Measurements from ENCODE around the gene PRKCQ. TPM values are rescaled to one million over a fixed set of nuclear protein-coding genes. Genes with fewer than 3 reads are reported as not detected.

The PRKCQ gene
- total and polyA plus RNA-seq, 2 of the 4 experiments (the other 2 are of a cell fraction): under 0.01 to 0.03 TPM

GRCh38 chr10:6431186-6431585 is 148.9 kb downstream of the PRKCQ start:
- no peak overlapping the region for H3K23ac ChIP-seq (ENCODE audit: low read depth, low read length)
- ATAC-seq (ENCODE audit: low read depth): no peak

More at GRCh38 chr10:6431186-6431585, 148.9 kb downstream of the PRKCQ start:
- Histone ChIP-seq H2AFZ (replicated peaks; ENCODE audit: low read length, poor library complexity) (no peak overlapping the region), H2BK5ac (ENCODE audit: low read depth, low read length, poor library complexity, severe bottlenecking) (no peak overlapping the region), H4K5ac (ENCODE audit: low read depth, low read length) (no peak overlapping the region), H3K18ac (ENCODE audit: low read depth, low read length) (no peak overlapping the region), H2AK5ac (ENCODE audit: low read depth, low read length) (no peak overlapping the region), H4K8ac (ENCODE audit: low read depth in 2 of 2, low read length in 2 of 2) (no peak overlapping the region), H3K4me3 (ENCODE audit: insufficient read depth, low read depth, low read length) (no peak overlapping the region), H2BK20ac (ENCODE audit: low read depth, low read length) (no peak overlapping the region), H3K4me2 (ENCODE audit: low read depth, low read length) (no peak overlapping the region), H4K91ac (ENCODE audit: insufficient read depth, low read depth, low read length) (no peak overlapping the region), H3K4ac (ENCODE audit: low read depth, low read length) (no peak overlapping the region), H3K4me1 (ENCODE audit: control insufficient read depth, insufficient read depth, low read length) (no peaks in the 10 kb centered on the region), H3K56ac (ENCODE audit: extremely low read depth, insufficient read depth, low read length) (no peak overlapping the region), H3K27ac (ENCODE audit: insufficient read depth, low read length) (no peak overlapping the region), H3K27me3 (ENCODE audit: control insufficient read depth, insufficient read depth, low read length) (peaks cover 17% of the 10 kb centered on the region), H2BK120ac (ENCODE audit: low read depth, low read length) (no peak overlapping the region), H3K36me3 (ENCODE audit: control insufficient read depth, insufficient read depth, low read length) (no peaks in the 10 kb centered on the region), H4K20me1 (ENCODE audit: insufficient read depth, low read length) (no peaks in the 10 kb centered on the region), H2AK9ac (replicated peaks; ENCODE audit: low read depth, low read length, poor library complexity) (no peak overlapping the region), H3K79me1 (ENCODE audit: low read depth in 1 of 2, low read length in 2 of 2) (no peaks in the 10 kb centered on the region), H2BK15ac (ENCODE audit: low read depth, low read length) (no peak overlapping the region), H3K9ac (ENCODE audit: low read depth, low read length) (no peak overlapping the region), H3K9me1 (ENCODE audit: insufficient read depth, low read length) (no peaks in the 10 kb centered on the region), H3K9me3 (ENCODE audit: control insufficient read depth, insufficient read depth, low read length) (no peaks in the 10 kb centered on the region), H3K14ac (replicated peaks; ENCODE audit: low read depth, low read length) (no peak overlapping the region)
- ChIA-PET POLR2A (ENCODE audit: unreplicated experiment) (no interaction called here), CTCF (no interaction called here)
- DNase-seq: no peak
- TF ChIP-seq NFE2L2 (IDR thresholded peaks at IDR 0.05; ENCODE audit: low read depth, low read length) (no peak), RCOR1 (IDR thresholded peaks at IDR 0.05; ENCODE audit: insufficient replicate concordance, low read length) (no peak), CHD1 (IDR thresholded peaks at IDR 0.05; ENCODE audit: low read depth, low read length) (no peak), CEBPB (IDR thresholded peaks at IDR 0.05; ENCODE audit: low read depth, low read length) (no peak), MXI1 (IDR thresholded peaks at IDR 0.05; ENCODE audit: borderline replicate concordance, low read depth, low read length) (no peak)
- intact Hi-C loops (cut with micrococcal nuclease) (no loop called here), in situ Hi-C loops (cut with MboI; ENCODE audit: low sequenced_read_pairs) (no loop called here), dilution Hi-C loops (cut with HindIII; ENCODE audit: low sequenced_read_pairs, unreplicated experiment) (no loop called here)
- no TSS peak for BruUV-seq (replicated peaks)
- WGBS, 2 experiments (ENCODE audit: extremely low coverage in 2 of 2, insufficient read length in 1 of 2): 57% methylated on average over 4 of the region's 11 CpGs; no CpG with 5 or more reads in 1 of the 2 experiments
